Esophagus squamous epithelium (tissue), 4 donors: ENCODE data around the gene SLAMF6.
A peak's percentile ranks its signal among the peaks of the same experiment; 100 is the strongest.

Source experiments
- CTCF ChIP-seq, 6 experiments: fragments of 450-650 bp in 4 of 6; fragments of 200-600 bp in 2 of 6; sonication (generic) in 2 of 6; IDR thresholded peaks; one replicate each; pipeline ENCODE4 v1.5.1; 2016 to 2019; ENCODE audit warnings: antibody characterized with exemption in 6 of 6, mild to moderate bottlenecking in 4 of 6, moderate library complexity in 4 of 6
- POLR2A ChIP-seq, 4 donors: fragments of 450-650 bp; IDR thresholded peaks; one replicate each; pipeline ENCODE4 v1.6.1; 2017; ENCODE audit warnings: antibody characterized with exemption in 4 of 4, mild to moderate bottlenecking in 4 of 4, moderate library complexity in 3 of 4

GRCh38 chr1:160522622-160523345 lies at the start of gene SLAMF6:
- TF ChIP-seq CTCF (IDR thresholded peaks at IDR 0.05) (no peak), POLR2A (IDR thresholded peaks at IDR 0.05) (peak in 1 of 4 donors; percentile 64)
